GM21723 (cell line): Measurements from ENCODE around the gene NPEPPS.
"Not testable (repeated sequence)": the region's sequence is repeated elsewhere in the genome, so short reads cannot be mapped to it uniquely, and the experiment has no call there.

Experiments
- ATAC-seq: cut with Tn5 transposase; IDR thresholded peaks from one replicate; pipeline ENCODE4 v1.9.1; 2021; ENCODE audit warnings: mild to moderate bottlenecking, moderate library complexity; ENCODE audit not compliant: unreplicated experiment

The NPEPPS gene

GRCh38 chr17:47530557-47531232, at the start of gene NPEPPS:
Gene NPEPPS, plus strand, starts transcription at chr17:47531108. Its CDS starts 193 bp downstream, at chr17:47531301.
- peak; percentile 66 for ATAC-seq

- ATAC-seq: peak; percentile 17
These were observed 39.1 kb upstream of the NPEPPS start for GRCh38 chr17:47491841-47492212.

GRCh38 chr17:47499074-47499473, 31.8 kb upstream of the NPEPPS start:
- not testable (repeated sequence) for ATAC-seq

- not testable (repeated sequence) for ATAC-seq
These were observed 31.4 kb upstream of the NPEPPS start for GRCh38 chr17:47499494-47499893.

GRCh38 chr17:47500620-47501019, 30.3 kb upstream of the NPEPPS start:
- ATAC-seq: not testable (repeated sequence)

- not testable (repeated sequence) for ATAC-seq
These were observed 28.7 kb upstream of the NPEPPS start for GRCh38 chr17:47502122-47502731.

- ATAC-seq: not testable (repeated sequence)
These were observed 28.0 kb upstream of the NPEPPS start for GRCh38 chr17:47502776-47503455.

GRCh38 chr17:47511701-47512146, 19.2 kb upstream of the NPEPPS start:
- ATAC-seq: not testable (repeated sequence)

GRCh38 chr17:47513301-47513700, 17.6 kb upstream of the NPEPPS start:
- not testable (repeated sequence) for ATAC-seq

GRCh38 chr17:47518880-47519279, 12.0 kb upstream of the NPEPPS start:
- ATAC-seq: not testable (repeated sequence)

GRCh38 chr17:47519365-47519764, 11.5 kb upstream of the NPEPPS start:
- ATAC-seq: not testable (repeated sequence)

- not testable (repeated sequence) for ATAC-seq
These were observed 10.6 kb upstream of the NPEPPS start for GRCh38 chr17:47520279-47520678.

- not testable (repeated sequence) for ATAC-seq
These were observed 9.5 kb upstream of the NPEPPS start for GRCh38 chr17:47521434-47521833.

GRCh38 chr17:47522341-47522740, 8.6 kb upstream of the NPEPPS start:
- ATAC-seq: not testable (repeated sequence)

GRCh38 chr17:47531233-47531820, 419 bp downstream of the NPEPPS start:
- peak; percentile 34 for ATAC-seq

GRCh38 chr17:47539085-47539484, 8.2 kb downstream of the NPEPPS start:
- ATAC-seq: not testable (repeated sequence)

GRCh38 chr17:47541676-47542075, 10.8 kb downstream of the NPEPPS start:
- ATAC-seq: not testable (repeated sequence)

GRCh38 chr17:47544327-47544726, 13.4 kb downstream of the NPEPPS start:
- ATAC-seq: not testable (repeated sequence)

- not testable (repeated sequence) for ATAC-seq
These were observed 23.8 kb downstream of the NPEPPS start for GRCh38 chr17:47554733-47555132.

GRCh38 chr17:47556108-47556507, 25.2 kb downstream of the NPEPPS start:
- ATAC-seq: not testable (repeated sequence)

- not testable (repeated sequence) for ATAC-seq
These were observed 29.7 kb downstream of the NPEPPS start for GRCh38 chr17:47560517-47561043.
